ENCODE results near the gene KIR2DL1. TPM values are rescaled to one million over a fixed set of nuclear protein-coding genes. Genes with fewer than 3 reads are reported as not detected.
"Not testable (repeated sequence)": the region's sequence is repeated elsewhere in the genome, so short reads cannot be mapped to it uniquely, and the experiment has no call there.

KIR2DL1 gene
- polyA plus RNA-seq, 3 donors = not detected

DNA sequence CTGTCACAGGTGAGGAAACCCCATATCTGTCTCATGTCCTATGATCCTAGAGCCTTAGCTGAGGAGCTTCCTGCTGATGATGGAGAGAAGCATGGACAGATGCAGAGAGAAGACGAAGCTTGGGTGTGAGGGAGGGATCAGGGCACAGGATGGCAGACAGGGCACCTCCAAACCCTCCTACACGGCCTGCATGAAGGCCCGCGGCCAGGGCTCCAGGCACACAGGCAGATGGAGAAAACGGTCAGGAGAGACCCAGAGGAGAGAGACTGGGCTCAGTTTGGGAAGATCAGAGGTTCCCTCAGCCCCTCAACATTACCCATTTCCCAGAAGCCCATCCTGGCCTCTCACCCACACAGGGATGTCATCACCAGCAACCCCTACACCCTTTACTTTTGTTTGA is 25.5 kb upstream of the KIR2DL1 start:
- peaks cover 24 to 28% of the 10 kb centered on the region in 2 donors for H3K4me1 ChIP-seq (ENCODE audit: control insufficient read depth in 1 of 2, insufficient read depth in 2 of 2, low read length in 2 of 2)
- H3K27me3 ChIP-seq (ENCODE audit: control insufficient read depth in 2 of 2, insufficient read depth in 2 of 2, low read length in 2 of 2); H3K4me3 Mint-ChIP-seq; H2AFZ ChIP-seq (ENCODE audit: insufficient read depth, low read depth, low read length, poor library complexity, severe bottlenecking); H3K9me3 Mint-ChIP-seq; H3K27ac ChIP-seq (ENCODE audit: low read depth in 1 of 2, low read length in 2 of 2); DNase-seq; intact Hi-C loops (cut with micrococcal nuclease); H3K4me3 ChIP-seq (replicated peaks in 1 of 3; ENCODE audit: low read depth in 2 of 3, low read length in 3 of 3); H3K36me3 ChIP-seq (replicated peaks in 1 of 2; ENCODE audit: control insufficient read depth in 1 of 2, insufficient read depth in 2 of 2, low read length in 2 of 2); H3K36me3 Mint-ChIP-seq; H3K9ac ChIP-seq (ENCODE audit: insufficient read depth, low read length, poor library complexity, severe bottlenecking); H3K27me3 Mint-ChIP-seq (ENCODE audit: low read depth in 3 of 3); H4K20me1 ChIP-seq (ENCODE audit: insufficient read depth, low read length); H3K9me3 ChIP-seq (replicated peaks in 1 of 2; ENCODE audit: control insufficient read depth in 1 of 2, insufficient read depth in 1 of 2, low read length in 2 of 2); H3K4me2 ChIP-seq (replicated peaks; ENCODE audit: extremely low read depth, low read length, poor library complexity, severe bottlenecking); H3K79me2 ChIP-seq (ENCODE audit: insufficient read depth, low read length): not testable (repeated sequence)
- WGBS (ENCODE audit: insufficient coverage) = no CpG with 5 or more reads among the region's 5 CpGs
- Mint-ChIP-seq H3K27ac (peak overlapping the region in 1 of 7 donors; percentile 8), H3K4me1 (peaks cover 34% of the 10 kb centered on the region)

DNA sequence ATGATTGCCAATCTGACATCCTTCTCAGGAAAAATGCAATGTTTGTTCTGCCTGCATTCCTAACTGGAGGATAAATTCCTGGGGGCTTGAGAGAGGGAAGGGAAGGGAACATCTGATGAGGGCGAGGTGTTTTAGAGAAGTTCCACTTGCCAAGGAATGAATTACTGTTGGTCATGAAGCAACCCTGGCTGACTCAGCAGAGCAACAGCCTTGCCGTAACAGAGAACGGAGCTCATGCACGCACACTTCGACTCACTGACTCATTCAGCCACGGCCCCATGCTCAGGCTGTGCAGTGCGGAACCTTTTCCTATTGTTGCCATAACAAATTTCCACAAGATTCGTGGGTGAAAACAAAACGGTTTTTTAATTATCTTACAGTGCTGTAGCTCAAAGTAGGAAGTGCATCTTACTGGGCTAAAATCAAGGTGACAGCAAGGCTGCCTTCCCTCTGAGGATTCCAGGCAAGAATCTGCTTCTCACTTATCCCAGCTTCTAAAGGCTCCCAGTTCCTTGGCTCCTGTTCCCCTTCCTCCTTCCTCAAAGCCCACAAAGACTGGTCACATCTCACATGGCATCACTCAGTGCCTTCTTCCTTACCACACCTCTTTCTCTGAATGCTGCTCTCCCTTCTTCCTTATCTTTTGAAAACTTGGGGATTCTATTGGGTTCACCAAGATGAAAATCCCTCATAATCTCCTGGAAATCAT is 21.8 kb upstream of the KIR2DL1 start:
- Histone ChIP-seq H3K9ac (ENCODE audit: insufficient read depth, low read length, poor library complexity, severe bottlenecking) (peak overlapping the region; percentile 57), H3K4me1 (ENCODE audit: control insufficient read depth in 1 of 2, insufficient read depth in 2 of 2, low read length in 2 of 2) (peaks cover 16 to 20% of the 10 kb centered on the region in 2 donors), H3K27ac (ENCODE audit: low read depth in 1 of 2, low read length in 2 of 2) (peak overlapping the region; percentile 57 to 87)
- H3K4me2 ChIP-seq (replicated peaks; ENCODE audit: extremely low read depth, low read length, poor library complexity, severe bottlenecking); H3K9me3 ChIP-seq (replicated peaks in 1 of 2; ENCODE audit: control insufficient read depth in 1 of 2, insufficient read depth in 1 of 2, low read length in 2 of 2); H3K79me2 ChIP-seq (ENCODE audit: insufficient read depth, low read length); H3K4me3 ChIP-seq (replicated peaks in 1 of 3; ENCODE audit: low read depth in 2 of 3, low read length in 3 of 3); H2AFZ ChIP-seq (ENCODE audit: insufficient read depth, low read depth, low read length, poor library complexity, severe bottlenecking); H3K36me3 Mint-ChIP-seq; H3K27me3 Mint-ChIP-seq (ENCODE audit: low read depth in 3 of 3); H3K27me3 ChIP-seq (ENCODE audit: control insufficient read depth in 2 of 2, insufficient read depth in 2 of 2, low read length in 2 of 2); H3K36me3 ChIP-seq (replicated peaks in 1 of 2; ENCODE audit: control insufficient read depth in 1 of 2, insufficient read depth in 2 of 2, low read length in 2 of 2); intact Hi-C loops (cut with micrococcal nuclease); H4K20me1 ChIP-seq (ENCODE audit: insufficient read depth, low read length): not testable (repeated sequence)
- Mint-ChIP-seq H3K9me3 (peaks cover 5 to 16% (median 8%) of the 10 kb centered on the region in 7 donors), H3K27ac (peak overlapping the region; percentile 85 to 99 (median 95)), H3K4me3 (peak overlapping the region in 1 of 2 donors; percentile 49), H3K4me1 (peaks cover 25% of the 10 kb centered on the region)
- 0% methylated on average over 6 of the region's 9 CpGs for WGBS (ENCODE audit: insufficient coverage)
- peak; percentile 92 to 98 (median 97) for DNase-seq

DNA sequence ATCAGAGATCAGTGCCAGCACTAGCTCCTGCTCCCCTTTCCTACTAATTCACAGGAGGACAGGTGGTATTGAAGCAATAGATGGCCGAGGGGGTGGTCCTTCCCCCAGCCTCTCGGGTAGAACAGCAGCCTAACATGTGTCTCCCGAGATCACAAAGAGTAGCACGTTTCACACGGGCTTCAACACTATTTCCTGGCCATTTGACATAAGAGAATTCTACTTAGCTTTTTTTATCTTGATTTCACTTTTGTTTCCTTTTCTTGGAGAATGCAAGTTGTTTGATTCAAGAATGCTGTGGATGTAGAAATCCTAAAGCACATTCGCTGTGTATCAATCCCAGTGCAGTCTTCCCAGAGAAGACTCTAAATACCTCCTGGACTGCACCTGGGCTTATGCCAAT is 19.3 kb upstream of the KIR2DL1 start:
- H3K9ac ChIP-seq (ENCODE audit: insufficient read depth, low read length, poor library complexity, severe bottlenecking); H2AFZ ChIP-seq (ENCODE audit: insufficient read depth, low read depth, low read length, poor library complexity, severe bottlenecking); H3K27me3 ChIP-seq (ENCODE audit: control insufficient read depth in 2 of 2, insufficient read depth in 2 of 2, low read length in 2 of 2); H3K9me3 ChIP-seq (replicated peaks in 1 of 2; ENCODE audit: control insufficient read depth in 1 of 2, insufficient read depth in 1 of 2, low read length in 2 of 2); H3K4me2 ChIP-seq (replicated peaks; ENCODE audit: extremely low read depth, low read length, poor library complexity, severe bottlenecking); H3K36me3 ChIP-seq (replicated peaks in 1 of 2; ENCODE audit: control insufficient read depth in 1 of 2, insufficient read depth in 2 of 2, low read length in 2 of 2); intact Hi-C loops (cut with micrococcal nuclease); H3K27me3 Mint-ChIP-seq (ENCODE audit: low read depth in 3 of 3); H3K79me2 ChIP-seq (ENCODE audit: insufficient read depth, low read length); H3K36me3 Mint-ChIP-seq; H3K4me3 ChIP-seq (replicated peaks in 1 of 3; ENCODE audit: low read depth in 2 of 3, low read length in 3 of 3); H4K20me1 ChIP-seq (ENCODE audit: insufficient read depth, low read length): not testable (repeated sequence)
- Mint-ChIP-seq H3K9me3 (peaks cover 5 to 14% (median 8%) of the 10 kb centered on the region in 7 donors), H3K4me1 (peaks cover 25% of the 10 kb centered on the region), H3K4me3 (peak overlapping the region in 1 of 2 donors; percentile 34), H3K27ac (peak overlapping the region in 4 of 7 donors; percentile 51 to 83 (median 72))
- Histone ChIP-seq H3K4me1 (ENCODE audit: control insufficient read depth in 1 of 2, insufficient read depth in 2 of 2, low read length in 2 of 2) (peaks cover 16 to 20% of the 10 kb centered on the region in 2 donors), H3K27ac (ENCODE audit: low read depth in 1 of 2, low read length in 2 of 2) (peak overlapping the region in 1 of 2 donors; percentile 53)
- DNase-seq = peak in 2 of 3 donors; percentile 63 to 72
- no CpG with 5 or more reads among the region's 6 CpGs for WGBS (ENCODE audit: insufficient coverage)

DNA sequence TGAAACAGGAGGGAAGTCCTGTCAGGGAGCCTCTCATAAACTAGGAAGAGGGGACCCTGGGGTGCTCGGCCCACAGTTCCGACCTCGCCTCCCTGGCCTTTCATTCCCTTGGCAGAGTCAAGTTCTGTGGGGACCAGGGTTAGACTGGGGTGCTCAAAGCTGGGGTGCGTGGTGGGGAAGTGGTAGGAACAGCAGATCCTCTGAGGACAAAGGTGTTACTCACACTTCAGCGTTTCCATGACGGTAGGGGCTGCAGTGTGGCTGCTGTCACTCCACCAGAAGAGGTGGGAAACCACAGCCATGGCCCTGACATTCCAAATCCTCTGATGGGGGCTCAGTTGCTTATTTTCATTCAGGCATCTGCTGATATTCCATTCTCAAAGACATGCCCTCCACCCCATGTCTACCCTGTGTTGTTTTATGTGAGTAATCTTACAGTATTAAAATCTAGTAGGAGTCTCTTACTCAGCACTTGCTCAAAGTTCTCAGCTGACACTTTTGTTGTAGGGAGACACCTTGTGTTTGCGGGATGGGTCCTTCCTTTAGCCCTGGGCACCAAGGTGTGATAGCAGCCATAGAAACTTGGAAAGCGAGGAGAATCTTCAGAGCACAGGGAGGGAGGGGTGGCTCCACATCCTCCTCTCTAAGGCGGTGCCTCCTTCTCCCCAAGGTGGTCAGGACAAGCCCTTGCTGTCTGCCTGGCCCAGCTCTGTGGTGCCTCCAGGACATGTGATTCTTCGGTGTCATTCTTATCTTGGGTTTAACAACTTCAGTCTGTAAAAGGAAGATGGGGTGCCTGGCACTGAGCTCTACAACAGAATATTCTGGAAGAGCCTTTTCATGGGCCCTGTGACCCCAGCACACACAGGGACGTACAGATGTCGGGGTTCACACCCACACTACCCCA is 13.1 kb upstream of the KIR2DL1 start:
- H3K4me1 Mint-ChIP-seq; H3K9me3 Mint-ChIP-seq; H3K4me3 ChIP-seq (replicated peaks in 1 of 3; ENCODE audit: low read depth in 2 of 3, low read length in 3 of 3); intact Hi-C loops (cut with micrococcal nuclease); H3K9ac ChIP-seq (ENCODE audit: insufficient read depth, low read length, poor library complexity, severe bottlenecking); H3K4me2 ChIP-seq (replicated peaks; ENCODE audit: extremely low read depth, low read length, poor library complexity, severe bottlenecking); H3K79me2 ChIP-seq (ENCODE audit: insufficient read depth, low read length); H4K20me1 ChIP-seq (ENCODE audit: insufficient read depth, low read length); H3K36me3 ChIP-seq (replicated peaks in 1 of 2; ENCODE audit: control insufficient read depth in 1 of 2, insufficient read depth in 2 of 2, low read length in 2 of 2); H3K4me3 Mint-ChIP-seq; H3K36me3 Mint-ChIP-seq; H3K27me3 Mint-ChIP-seq (ENCODE audit: low read depth in 3 of 3); H3K27me3 ChIP-seq (ENCODE audit: control insufficient read depth in 2 of 2, insufficient read depth in 2 of 2, low read length in 2 of 2); H3K9me3 ChIP-seq (replicated peaks in 1 of 2; ENCODE audit: control insufficient read depth in 1 of 2, insufficient read depth in 1 of 2, low read length in 2 of 2); H3K27ac ChIP-seq (ENCODE audit: low read depth in 1 of 2, low read length in 2 of 2); H3K27ac Mint-ChIP-seq; H3K4me1 ChIP-seq (ENCODE audit: control insufficient read depth in 1 of 2, insufficient read depth in 2 of 2, low read length in 2 of 2); DNase-seq; H2AFZ ChIP-seq (ENCODE audit: insufficient read depth, low read depth, low read length, poor library complexity, severe bottlenecking): not testable (repeated sequence)
- 93% methylated on average over 8 of the region's 12 CpGs for WGBS (ENCODE audit: insufficient coverage)
